K562 (cell line): ENCODE measurements around the gene IL12RB2. TPM values are rescaled to one million over a fixed set of nuclear protein-coding genes. Genes with fewer than 3 reads are reported as not detected.
A peak's percentile ranks its signal among the peaks of the same experiment; 100 is the strongest.

Source experiments
- ARID1B ChIP-seq: fragments of 450-650 bp; IDR thresholded peaks from 2 replicates; pipeline ENCODE4 v1.6.1; 2016; ENCODE audit warnings: antibody characterized with exemption, mild to moderate bottlenecking, inconsistent platforms
- ATF3 ChIP-seq, 2 experiments: fragments of 450-650 bp in 1 of 2; sonication (generic) in 1 of 2; formaldehyde crosslinking in 1 of 2; IDR thresholded peaks in 1 of 2; conservative IDR thresholded peaks in 1 of 2; 2 replicates each; pipeline versions ENCODE4 v1.6.1 to v1.8.1; 2016 to 2023; ENCODE audit warnings: mild to moderate bottlenecking in 2 of 2, moderate library complexity in 2 of 2, inconsistent platforms in 1 of 2, missing genetic modification reagents in 1 of 2
- ATF7 ChIP-seq: fragments of 450-650 bp; IDR thresholded peaks from 2 replicates; pipeline ENCODE4 v1.7.1; 2014; ENCODE audit warnings: mild to moderate bottlenecking, moderate library complexity
- BACH1 ChIP-seq: fragments of 200-800 bp; sonication (Bioruptor generic); IDR thresholded peaks from 2 replicates; pipeline ENCODE4 v1.6.1; 2016; ENCODE audit warnings: missing genetic modification characterization, missing compliant biosample characterization
- C11orf30 ChIP-seq: fragments of 450-650 bp; IDR thresholded peaks from 2 replicates; pipeline ENCODE4 v1.6.1; 2016; ENCODE audit warnings: low read depth, mild to moderate bottlenecking
- CREB1 ChIP-seq, 2 experiments: sonication (generic) in 1 of 2; formaldehyde crosslinking in 1 of 2; IDR thresholded peaks; 2 replicates each; pipeline versions ENCODE4 v1.6.1 to v1.8.0; 2012 to 2022; ENCODE audit warnings: inconsistent platforms in 1 of 2, mild to moderate bottlenecking in 1 of 2, missing genetic modification reagents in 1 of 2, moderate library complexity in 1 of 2
- CREM ChIP-seq: IDR thresholded peaks from 2 replicates; pipeline ENCODE4 v1.6.1; 2014; ENCODE audit warnings: antibody characterized with exemption, low read depth
- DPF2 ChIP-seq: fragments of 450-650 bp; IDR thresholded peaks from 2 replicates; pipeline ENCODE4 v1.6.1; 2016
- FOSL1 ChIP-seq: fragments of 200-800 bp; sonication (Bioruptor generic); conservative IDR thresholded peaks from 2 replicates; pipeline ENCODE4 v1.6.1; 2016; ENCODE audit warnings: missing genetic modification characterization, missing compliant biosample characterization
- FOXP1 ChIP-seq: sonication (generic); formaldehyde crosslinking; IDR thresholded peaks from 2 replicates; pipeline ENCODE4 v1.8.0; 2022; ENCODE audit warnings: mild to moderate bottlenecking, missing genetic modification reagents
- HDAC1 ChIP-seq, 2 experiments: fragments of 450-650 bp; IDR thresholded peaks; 2 replicates each; pipeline ENCODE4 v1.6.1; 2016 to 2017; ENCODE audit warnings: inconsistent platforms in 1 of 2, mild to moderate bottlenecking in 1 of 2, moderate library complexity in 1 of 2
- IRF2 ChIP-seq: sonication (generic); formaldehyde crosslinking; IDR thresholded peaks from 2 replicates; pipeline ENCODE4 v1.8.1; 2022; ENCODE audit warnings: mild to moderate bottlenecking, missing genetic modification reagents
- MAFG ChIP-seq: fragments of 450-650 bp; conservative IDR thresholded peaks from 2 replicates; pipeline ENCODE4 v1.6.1; 2016; ENCODE audit warnings: missing genetic modification characterization, missing compliant biosample characterization
- MAFK ChIP-seq: IDR thresholded peaks from 2 replicates; pipeline ENCODE4 v1.6.1; 2011; ENCODE audit warnings: low read length, improper control_type of control experiment
- MEF2A ChIP-seq: IDR thresholded peaks from 2 replicates; pipeline ENCODE4 v1.6.1; 2011; ENCODE audit warnings: low read depth, mild to moderate bottlenecking, low read length, moderate library complexity; ENCODE audit not compliant: control insufficient read depth
- POLR2AphosphoS2 ChIP-seq: IDR thresholded peaks from 2 replicates; pipeline ENCODE4 v1.6.1; 2012; ENCODE audit warnings: low read length, improper control_type of control experiment
- SAP30 ChIP-seq: fragments of 200-600 bp; sonication (generic); IDR thresholded peaks from 2 replicates; pipeline ENCODE4 v1.6.1; 2012; ENCODE audit warnings: borderline replicate concordance, low read depth, mild to moderate bottlenecking, moderate library complexity, low read length, control low read depth, inconsistent platforms; ENCODE audit not compliant: insufficient read depth, poor library complexity, severe bottlenecking
- TCFL5 ChIP-seq: fragments of 250-450 bp; sonication (Bioruptor Pico); conservative IDR thresholded peaks from 2 replicates; pipeline ENCODE4 v1.6.1; 2021; ENCODE audit warnings: mild to moderate bottlenecking, moderate library complexity, matching md5 sums
- U2AF2 ChIP-seq: fragments of 200-400 bp; formaldehyde crosslinking; optimal IDR thresholded peaks from 2 replicates; pipeline ENCODE3; 2017; ENCODE audit warnings: low read depth, mild to moderate bottlenecking, low read length
- ZBTB7A ChIP-seq: IDR thresholded peaks from 2 replicates; pipeline ENCODE4 v1.6.1; 2011; ENCODE audit warnings: low read depth, mild to moderate bottlenecking, low read length, moderate library complexity, borderline replicate concordance; ENCODE audit not compliant: control insufficient read depth
- ZHX1 ChIP-seq: fragments of 150-350 bp; conservative IDR thresholded peaks from 2 replicates; pipeline ENCODE4 v1.6.1; 2014; ENCODE audit warnings: low read length
- ZNF134 ChIP-seq: fragments of 250-450 bp; sonication (Bioruptor Pico); conservative IDR thresholded peaks from 2 replicates; pipeline ENCODE4 v1.4.0; 2020
- ZNF232 ChIP-seq: sonication (generic); formaldehyde crosslinking; IDR thresholded peaks from 2 replicates; pipeline ENCODE4 v1.8.0; 2022; ENCODE audit warnings: mild to moderate bottlenecking, missing genetic modification reagents
- ZNF316 ChIP-seq: fragments of 450-650 bp; IDR thresholded peaks from 2 replicates; pipeline ENCODE4 v1.6.1; 2016
- ZNF444 ChIP-seq: fragments of 250-450 bp; sonication (Bioruptor Pico); IDR thresholded peaks from 2 replicates; pipeline ENCODE4 v1.4.0; 2020; ENCODE audit warnings: mild to moderate bottlenecking, moderate library complexity
- ZSCAN32 ChIP-seq: fragments of 450-650 bp; formaldehyde crosslinking; IDR thresholded peaks from 2 replicates; pipeline ENCODE4 v1.4.0; 2020; ENCODE audit warnings: mild to moderate bottlenecking, moderate library complexity
- polyA plus RNA-seq, 8 experiments: library from polyadenylated mRNA; depleted of rRNA in 4 of 8; stranded (reverse) in 5 of 8; unstranded in 3 of 8; fragments of >200 nt; fragmentation: Nextera tagmentation in 2 of 8; fragmentation: Illumina TruSeq in 1 of 8; extraction: Ambion mirVana in 2 of 8; extraction: Trizol in 1 of 8; gene quantifications; 2 replicates each; pipeline versions ENCODE4 v1.2.1 to v1.2.3, GENCODE V29; 2011 to 2014; ENCODE audit warnings: inconsistent platforms in 1 of 8, missing spikeins in 1 of 8
- total RNA-seq, 7 experiments: library from RNA; depleted of rRNA in 6 of 7; stranded (reverse); fragments of >200 nt in 6 of 7; fragmentation: Illumina TruSeq in 2 of 7; extraction: Trizol in 2 of 7; gene quantifications; 2 replicates each; pipeline versions ENCODE4 v1.2.1 to v1.2.3, GENCODE V29; 2011 to 2021; ENCODE audit warnings: low replicate concordance in 1 of 7
- TF ChIP-seq, protein P1 (sequence below): sonication (generic); formaldehyde crosslinking; IDR thresholded peaks from 2 replicates; pipeline ENCODE4 v1.9.0; 2022; ENCODE audit warnings: mild to moderate bottlenecking, missing genetic modification reagents

IL12RB2 gene
- total and polyA plus RNA-seq, 9 of the 15 experiments (the other 6 are each of a cell fraction or from before 2014, with no cell fraction given), result 0.39 to 3.3 (median 1.9) TPM

DNA sequence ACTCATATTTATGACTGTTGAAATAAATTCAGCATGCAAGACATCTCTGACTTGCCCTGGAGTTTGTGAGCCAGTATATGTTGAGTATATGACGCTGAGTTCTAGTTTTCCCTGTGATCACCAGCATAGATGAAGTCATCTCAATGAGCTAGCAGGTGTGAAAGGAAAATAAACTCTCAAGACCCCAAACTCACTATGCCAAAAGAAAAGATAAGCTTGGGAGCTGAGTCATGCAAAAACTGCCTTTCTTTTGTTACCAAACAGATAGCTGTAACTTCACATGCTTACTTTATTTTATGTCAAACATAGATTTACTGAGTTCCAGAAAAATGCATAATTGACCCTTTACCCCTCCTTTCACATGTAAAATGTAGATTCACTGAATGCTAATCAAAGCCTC is 69.6 kb downstream of the IL12RB2 start (continued):
- TF ChIP-seq BACH1 (tag) (no peak), HDAC1 (IDR thresholded peaks at IDR 0.05) (no peak), POLR2AphosphoS2 (no peak), TCFL5 (CRISPR knock-in tag) (no peak), MAFK (peak; percentile 44; the same call in 1 of the 2 replicates), ZHX1 (no peak), CREB1 (IDR thresholded peaks at IDR 0.05) (peak; percentile 17; the same call in 1 of the 2 replicates), CREB1 (CRISPR knock-in tag; IDR thresholded peaks at IDR 0.05) (no peak), DPF2 (peak; percentile 72), SAP30 (no peak), ZNF316 (peak; percentile 88), MAFG (tag) (peak; percentile 66), ZNF232 (CRISPR knock-in tag) (peak; percentile 94; the same call in 1 of the 2 replicates), IRF2 (CRISPR knock-in tag) (no peak), C11orf30 (peak; percentile 86), MEF2A (no peak), ZNF134 (no peak), FOXP1 (CRISPR knock-in tag) (no peak), ZNF444 (CRISPR knock-in tag) (no peak), CREM (no peak), ARID1B (peak; percentile 69), ATF7 (peak; percentile 58; the same call in 1 of the 2 replicates), U2AF2 (no peak), ZSCAN32 (no peak), FOSL1 (tag) (0 out of 2 replicates have a peak, but pooled peaks have one; percentile 46), ZBTB7A (no peak), ATF3 (IDR thresholded peaks at IDR 0.05) (peak; percentile 79), ATF3 (CRISPR knock-in tag; conservative IDR thresholded peaks at IDR 0.05) (no peak)
- TF ChIP-seq, protein P1, sequence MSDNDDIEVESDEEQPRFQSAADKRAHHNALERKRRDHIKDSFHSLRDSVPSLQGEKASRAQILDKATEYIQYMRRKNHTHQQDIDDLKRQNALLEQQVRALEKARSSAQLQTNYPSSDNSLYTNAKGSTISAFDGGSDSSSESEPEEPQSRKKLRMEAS (CRISPR knock-in tag), result no peak
